Smooth muscle cell (in vitro differentiated cells): ENCODE data around the gene ACTN1. TPM values are rescaled to one million over a fixed set of nuclear protein-coding genes. Genes with fewer than 3 reads are reported as not detected.

Experiments used
- DNase-seq: peaks from one replicate; lab custom pipeline; 2025; ENCODE audit not compliant: unreplicated experiment; lab: John Stamatoyannopoulos, UW
- H2AFZ ChIP-seq: fragments of 200-600 bp; sonication (generic); 2 replicates; pipeline ENCODE4 v1.6.0; 2016; ENCODE audit warnings: antibody characterized with exemption, low read depth, mild to moderate bottlenecking
- H3F3A ChIP-seq: fragments of 200-600 bp; sonication (generic); 2 replicates; pipeline ENCODE4 v1.6.0; 2017; ENCODE audit warnings: antibody characterized with exemption, low read depth
- H3K27ac ChIP-seq: fragments of 200-600 bp; sonication (generic); 2 replicates; pipeline ENCODE4 v1.5.1; 2016; ENCODE audit warnings: low read depth, mild to moderate bottlenecking
- H3K27me3 ChIP-seq: fragments of 200-600 bp; sonication (generic); 2 replicates; pipeline ENCODE4 v1.6.1; 2016; ENCODE audit warnings: low read depth, mild to moderate bottlenecking
- H3K36me3 ChIP-seq: fragments of 200-600 bp; sonication (generic); 2 replicates; pipeline ENCODE4 v1.5.1; 2016; ENCODE audit warnings: low read depth
- H3K4me1 ChIP-seq: fragments of 200-600 bp; sonication (generic); 2 replicates; pipeline ENCODE4 v1.5.1; 2016; ENCODE audit warnings: low read depth
- H3K4me2 ChIP-seq: fragments of 200-600 bp; sonication (generic); 2 replicates; pipeline ENCODE4 v1.6.0; 2016; ENCODE audit warnings: mild to moderate bottlenecking
- H3K4me3 ChIP-seq: fragments of 200-600 bp; sonication (generic); 2 replicates; pipeline ENCODE4 v1.5.1; 2016; ENCODE audit warnings: mild to moderate bottlenecking
- H3K79me2 ChIP-seq: fragments of 200-600 bp; sonication (generic); 2 replicates; pipeline ENCODE4 v1.6.0; 2016; ENCODE audit warnings: low read depth, mild to moderate bottlenecking
- H3K9ac ChIP-seq: fragments of 200-600 bp; sonication (generic); 2 replicates; pipeline ENCODE4 v1.6.0; 2016; ENCODE audit warnings: low read depth
- H3K9me3 ChIP-seq: fragments of 200-600 bp; sonication (generic); replicated peaks from 2 replicates; pipeline ENCODE4 v1.5.1; 2016; ENCODE audit warnings: low read depth
- H4K20me1 ChIP-seq: fragments of 200-600 bp; sonication (generic); 2 replicates; pipeline ENCODE4 v1.6.0; 2016; ENCODE audit warnings: low read depth
- CTCF ChIP-seq: fragments of 200-600 bp; sonication (generic); IDR thresholded peaks from 2 replicates; pipeline ENCODE4 v1.5.1; 2017; ENCODE audit warnings: borderline replicate concordance, mild to moderate bottlenecking, antibody characterized with exemption; ENCODE audit not compliant: insufficient read depth, poor library complexity, severe bottlenecking
- WGBS: methylation state at CpG from one replicate; pipeline ENCODE4 v1.1.7; 2016; ENCODE audit warnings: low lambda C conversion rate; 5-methylcytosine and 5-hydroxymethylcytosine counted together
- polyA plus RNA-seq: library from polyadenylated mRNA; unstranded; fragments of >200 nt; fragmentation: Nextera tagmentation; extraction: Ambion mirVana; gene quantifications from 2 replicates; pipeline ENCODE4 v1.2.1, GENCODE V29; 2016
- total RNA-seq: library from RNA; depleted of rRNA; stranded (reverse); fragments of >200 nt; gene quantifications from 2 replicates; pipeline ENCODE4 v1.2.3, GENCODE V29; 2014

Gene ACTN1
- total and polyA plus RNA-seq, 2 experiments from 2014 or later: 422 to 806 TPM

- WGBS: 98% methylated on average over 21 of the region's 22 CpGs
- Histone ChIP-seq H4K20me1 (peaks cover 99% of the 10 kb centered on the region), H3K4me2 (no peak overlapping the region), H3K9ac (no peak overlapping the region), H3K27ac (peak overlapping the region; percentile 23), H3K4me3 (no peak overlapping the region), H3K4me1 (no peaks in the 10 kb centered on the region), H3K27me3 (no peaks in the 10 kb centered on the region), H2AFZ (no peak overlapping the region), H3K36me3 (peaks cover 53% of the 10 kb centered on the region), H3K9me3 (no peaks in the 10 kb centered on the region), H3K79me2 (peaks cover 7% of the 10 kb centered on the region), H3F3A (peaks cover 48% of the 10 kb centered on the region)
- no peak for TF ChIP-seq CTCF
- no peak for DNase-seq
Observed at GRCh38 chr14:68885226-68886108, 93.6 kb downstream of the ACTN1 start.

- H3K4me2 ChIP-seq: no peak overlapping the region
- H3K27me3 ChIP-seq: no peaks in the 10 kb centered on the region
- H3K36me3 ChIP-seq: peaks cover 57% of the 10 kb centered on the region
- H3K4me1 ChIP-seq: no peaks in the 10 kb centered on the region
- H3K79me2 ChIP-seq: peaks cover 7% of the 10 kb centered on the region
- H3K4me3 ChIP-seq: no peak overlapping the region
- H4K20me1 ChIP-seq: peaks cover 99% of the 10 kb centered on the region
- H3K9me3 ChIP-seq: no peaks in the 10 kb centered on the region
- TF ChIP-seq CTCF: no peak
- no peak for DNase-seq
- H2AFZ ChIP-seq: no peak overlapping the region
- peak overlapping the region; percentile 51 for H3K27ac ChIP-seq
- H3F3A ChIP-seq: peaks cover 54% of the 10 kb centered on the region
- no peak overlapping the region for H3K9ac ChIP-seq
- WGBS: 93% methylated on average over 10 of the region's 10 CpGs
Observed at GRCh38 chr14:68884031-68885030, 94.8 kb downstream of the ACTN1 start.

GRCh38 chr14:68882235-68882634 is 96.9 kb downstream of the ACTN1 start:
- no peak overlapping the region for H3K4me3 ChIP-seq
- H3K9me3 ChIP-seq: no peaks in the 10 kb centered on the region
- peaks cover 98% of the 10 kb centered on the region for H4K20me1 ChIP-seq
- 100% methylated on average over 10 of the region's 10 CpGs for WGBS
- DNase-seq: no peak
- H3K4me1 ChIP-seq: no peaks in the 10 kb centered on the region
- no peak for TF ChIP-seq CTCF
- H3K9ac ChIP-seq: no peak overlapping the region
- H3K4me2 ChIP-seq: no peak overlapping the region
- H3K36me3 ChIP-seq: peaks cover 59% of the 10 kb centered on the region
- peaks cover 7% of the 10 kb centered on the region for H3K79me2 ChIP-seq
- H3F3A ChIP-seq: peaks cover 56% of the 10 kb centered on the region
- no peak overlapping the region for H3K27ac ChIP-seq
- no peaks in the 10 kb centered on the region for H3K27me3 ChIP-seq
- no peak overlapping the region for H2AFZ ChIP-seq
